SK-N-SH treated with all-trans-retinoic acid at 6 μM for 48 hours (cell line): ENCODE data around the gene TTC33.

Source experiments
- ARNTL ChIP-seq: fragments of 450-650 bp; formaldehyde crosslinking; IDR thresholded peaks from 2 replicates; pipeline ENCODE4 v1.5.0; 2020; ENCODE audit warnings: low read depth, mild to moderate bottlenecking, moderate library complexity, borderline replicate concordance
- CREB5 ChIP-seq: fragments of 250-450 bp; sonication (Bioruptor Pico); IDR thresholded peaks from 2 replicates; pipeline ENCODE4 v1.5.1; 2020; ENCODE audit warnings: low read depth, mild to moderate bottlenecking, moderate library complexity
- CSRNP3 ChIP-seq: fragments of 250-450 bp; sonication (Bioruptor Pico); IDR thresholded peaks from 2 replicates; pipeline ENCODE4 v1.5.1; 2021; ENCODE audit warnings: mild to moderate bottlenecking, moderate library complexity
- PATZ1 ChIP-seq: fragments of 250-450 bp; sonication (Bioruptor Pico); IDR thresholded peaks from 2 replicates; pipeline ENCODE4 v1.8.0; 2020; ENCODE audit warnings: mild to moderate bottlenecking, moderate library complexity, borderline replicate concordance
- POU6F1 ChIP-seq: fragments of 250-450 bp; sonication (Bioruptor Pico); IDR thresholded peaks from 2 replicates; pipeline ENCODE4 v1.8.0; 2021; ENCODE audit warnings: low read depth, mild to moderate bottlenecking, moderate library complexity, borderline replicate concordance
- RARB ChIP-seq: fragments of 250-450 bp; sonication (Bioruptor Pico); IDR thresholded peaks from 2 replicates; pipeline ENCODE4 v1.8.0; 2021; ENCODE audit warnings: mild to moderate bottlenecking, moderate library complexity
- SNAI2 ChIP-seq: fragments of 250-450 bp; sonication (Bioruptor Pico); IDR thresholded peaks from 2 replicates; pipeline ENCODE4 v1.5.0; 2020; ENCODE audit warnings: mild to moderate bottlenecking, moderate library complexity
- ZFP30 ChIP-seq: fragments of 450-650 bp; formaldehyde crosslinking; IDR thresholded peaks from 2 replicates; pipeline ENCODE4 v1.5.0; 2022; ENCODE audit warnings: mild to moderate bottlenecking, moderate library complexity

- TF ChIP-seq ZFP30 (CRISPR knock-in tag) (no peak), POU6F1 (CRISPR knock-in tag) (no peak), PATZ1 (CRISPR knock-in tag) (no peak), SNAI2 (CRISPR knock-in tag) (no peak), CSRNP3 (CRISPR knock-in tag) (no peak), RARB (no peak), ARNTL (CRISPR knock-in tag) (no peak), CREB5 (CRISPR knock-in tag) (no peak)
These were observed 124.5 kb downstream of the TTC33 start for GRCh38 chr5:40631236-40631635.
